Stimulated activated CD4-positive, alpha-beta T cell treated with anti-CD3 and anti-CD28 coated beads, Interleukin-1b, Interleukin-23, amount 100 ng/mL, for 4 hours (primary cell): ENCODE results near the gene CXCL12.

ENCODE experiments used
- DNase-seq, 2 donors: peaks; one replicate each; pipeline ENCODE4 v3.0.0-alpha.2; 2020; ENCODE audit warnings: low read depth in 2 of 2

The CXCL12 gene

GRCh38 chr10:44363716-44364115 lies 21.2 kb downstream of the CXCL12 start:
- DNase-seq: no peak

GRCh38 chr10:44362866-44363711 lies 21.8 kb downstream of the CXCL12 start:
- no peak for DNase-seq

GRCh38 chr10:44361109-44361508 lies 23.8 kb downstream of the CXCL12 start:
- no peak for DNase-seq

- no peak for DNase-seq
These were observed 26.7 kb downstream of the CXCL12 start for GRCh38 chr10:44358080-44358771.

- no peak for DNase-seq
These were observed 27.8 kb downstream of the CXCL12 start for GRCh38 chr10:44357023-44357540.

- no peak for DNase-seq
These were observed 28.5 kb downstream of the CXCL12 start for GRCh38 chr10:44356139-44357022.

- DNase-seq: no peak
These were observed 29.3 kb downstream of the CXCL12 start for GRCh38 chr10:44355630-44356029.

- no peak for DNase-seq
These were observed 30.1 kb downstream of the CXCL12 start for GRCh38 chr10:44354771-44355170.

- no peak for DNase-seq
These were observed 31.2 kb downstream of the CXCL12 start for GRCh38 chr10:44353721-44354120.

- no peak for DNase-seq
These were observed 31.8 kb downstream of the CXCL12 start for GRCh38 chr10:44353128-44353390.

- no peak for DNase-seq
These were observed 32.4 kb downstream of the CXCL12 start for GRCh38 chr10:44352316-44353127.

- no peak for DNase-seq
These were observed 36.4 kb downstream of the CXCL12 start for GRCh38 chr10:44348496-44348895.

- DNase-seq: no peak
These were observed 37.1 kb downstream of the CXCL12 start for GRCh38 chr10:44347609-44348400.

- no peak for DNase-seq
These were observed 40.2 kb downstream of the CXCL12 start for GRCh38 chr10:44344727-44345126.

GRCh38 chr10:44343843-44344242 lies 41.1 kb downstream of the CXCL12 start:
- DNase-seq: no peak

GRCh38 chr10:44341886-44342285 lies 43.0 kb downstream of the CXCL12 start:
- DNase-seq: no peak

- DNase-seq: no peak
These were observed 44.3 kb downstream of the CXCL12 start for GRCh38 chr10:44340557-44340956.

- no peak for DNase-seq
These were observed 45.7 kb downstream of the CXCL12 start for GRCh38 chr10:44339218-44339617.

GRCh38 chr10:44337081-44337480 lies 47.8 kb downstream of the CXCL12 start:
- DNase-seq: no peak

GRCh38 chr10:44335330-44336021 lies 49.4 kb downstream of the CXCL12 start:
- no peak for DNase-seq
